ENCODE measurements around the gene NLRP2B.

GRCh38 chrX:57678686-57679428 lies 1.2 kb downstream of the NLRP2B start:
- TF ChIP-seq CTCF (IDR thresholded peaks at IDR 0.05) (no peak), EP300 (IDR thresholded peaks at IDR 0.05) (no peak), POLR2AphosphoS5 (IDR thresholded peaks at IDR 0.05) (no peak)

All from upper lobe of left lung (tissue), 4 donors.